RWPE2 (cell line): ENCODE measurements around the gene DBF4.

Experiments used
- ATAC-seq: fragments of 200-7000 bp; cut with Tn5 transposase; 3 replicates; pipeline ENCODE4 v1.9.1; 2021; ENCODE audit warnings: low read depth
- DNase-seq: peaks from one replicate; pipeline ENCODE4 v3.0.0-alpha.2; 2020; ENCODE audit warnings: low spot score
- H3K27ac ChIP-seq: fragments of 450-650 bp; 2 replicates; pipeline ENCODE4 v1.5.1; 2017; ENCODE audit warnings: mild to moderate bottlenecking; ENCODE audit not compliant: poor library complexity, severe bottlenecking
- H3K27me3 ChIP-seq: fragments of 250-450 bp; sonication (Bioruptor Pico); 2 replicates; pipeline ENCODE4 v1.5.1; 2021; ENCODE audit warnings: mild to moderate bottlenecking, moderate library complexity; ENCODE audit not compliant: insufficient read depth, poor library complexity, severe bottlenecking
- H3K36me3 ChIP-seq: fragments of 250-450 bp; sonication (Bioruptor Pico); 2 replicates; pipeline ENCODE4 v1.5.1; 2020; ENCODE audit warnings: low read depth, mild to moderate bottlenecking, moderate library complexity
- H3K4me1 ChIP-seq: fragments of 250-450 bp; sonication (Bioruptor Pico); 2 replicates; pipeline ENCODE4 v1.5.1; 2021; ENCODE audit warnings: mild to moderate bottlenecking, moderate library complexity; ENCODE audit not compliant: insufficient read depth, poor library complexity, severe bottlenecking
- H3K4me3 ChIP-seq: fragments of 250-450 bp; sonication (Bioruptor Pico); 2 replicates; pipeline ENCODE4 v1.5.1; 2021; ENCODE audit warnings: mild to moderate bottlenecking, moderate library complexity; ENCODE audit not compliant: severe bottlenecking
- H3K9me3 ChIP-seq: fragments of 250-450 bp; sonication (Bioruptor Pico); 2 replicates; pipeline ENCODE4 v1.5.1; 2021; ENCODE audit warnings: mild to moderate bottlenecking, moderate library complexity; ENCODE audit not compliant: severe bottlenecking
- CTCF ChIP-seq: fragments of 450-650 bp; IDR thresholded peaks from one replicate; pipeline ENCODE4 v1.5.1; 2017; ENCODE audit warnings: mild to moderate bottlenecking, moderate library complexity; ENCODE audit not compliant: poor library complexity, severe bottlenecking

The DBF4 gene

GRCh38 chr7:87926581-87927461 is 50.5 kb downstream of the DBF4 start:
- Histone ChIP-seq H3K4me3 (no peak overlapping the region), H3K4me1 (no peaks in the 10 kb centered on the region), H3K9me3 (no peaks in the 10 kb centered on the region), H3K36me3 (no peaks in the 10 kb centered on the region), H3K27ac (no peak overlapping the region), H3K27me3 (no peaks in the 10 kb centered on the region)
- DNase-seq (no peak), ATAC-seq (no peak)
- TF ChIP-seq CTCF, result no peak

- ATAC-seq, result no peak
- no peak for TF ChIP-seq CTCF
- peak overlapping the region; percentile 65 for H3K4me3 ChIP-seq
- peaks cover 22% of the 10 kb centered on the region for H3K27me3 ChIP-seq
- H3K36me3 ChIP-seq, result no peaks in the 10 kb centered on the region
- H3K4me1 ChIP-seq, result no peaks in the 10 kb centered on the region
- H3K9me3 ChIP-seq, result no peaks in the 10 kb centered on the region
- DNase-seq, result no peak
- H3K27ac ChIP-seq, result no peak overlapping the region
These were observed 57.3 kb downstream of the DBF4 start for GRCh38 chr7:87933605-87933952.

- no peak within 1 kb of the TSS for H3K27ac ChIP-seq
- peak within 1 kb of the TSS; percentile 65 for H3K4me3 ChIP-seq
- H3K27me3 ChIP-seq, result peaks cover 22% of the 10 kb centered on the region
- H3K36me3 ChIP-seq, result no peaks in the 10 kb centered on the region
- H3K4me1 ChIP-seq, result no peaks in the 10 kb centered on the region
- DNase-seq (peak; percentile 80), ATAC-seq (peak; percentile 93)
- no peaks in the 10 kb centered on the region for H3K9me3 ChIP-seq
- no peak for TF ChIP-seq CTCF
These were observed 57.8 kb downstream of the DBF4 start, which contains the start of gene ADAM22 for GRCh38 chr7:87933953-87934698. Gene ADAM22 (plus strand): TSS chr7:87934251. CDS start chr7:87934466, 215 bp downstream.

- H3K27ac ChIP-seq, result no peak overlapping the region
- no peak for TF ChIP-seq CTCF
- no peaks in the 10 kb centered on the region for H3K4me1 ChIP-seq
- ATAC-seq (peak; percentile 9; the same call in 1 of the 3 replicates), DNase-seq (no peak)
- H3K27me3 ChIP-seq, result peaks cover 22% of the 10 kb centered on the region
- H3K9me3 ChIP-seq, result no peaks in the 10 kb centered on the region
- no peaks in the 10 kb centered on the region for H3K36me3 ChIP-seq
- H3K4me3 ChIP-seq, result peak overlapping the region; percentile 65
These were observed 58.5 kb downstream of the DBF4 start for GRCh38 chr7:87934699-87935383.
